H1 (cell line): ENCODE results near the gene PLD5. TPM values are rescaled to one million over a fixed set of nuclear protein-coding genes. Genes with fewer than 3 reads are reported as not detected.

ENCODE experiments used
- CTCF ChIA-PET: fragments of 300-600 bp; sonication (Branson Sonifier 250); formaldehyde crosslinking; loops from one replicate; lab custom pipeline; 2021; ENCODE audit not compliant: partially characterized antibody; lab: Charles Lee
- POLR2A ChIA-PET: fragments of 300-600 bp; sonication (Branson Sonifier 250); formaldehyde crosslinking; loops from one replicate; lab custom pipeline; 2021; ENCODE audit warnings: inconsistent platforms; ENCODE audit not compliant: partially characterized antibody; lab: Charles Lee
- DNase-seq, 2 experiments: peaks; one replicate each; pipeline versions ENCODE4 v3.0.0 to v3.0.0-alpha.2; 2010 to 2022; ENCODE audit warnings: low spot score in 2 of 2, low read depth in 1 of 2, mixed read lengths in 1 of 2
- FAIRE-seq: peaks from 2 replicates; lab custom pipeline; 2011; peaks lifted over from hg19 to GRCh38; lab: Jason Lieb, UNC
- H2AFZ ChIP-seq: 2 replicates; pipeline ENCODE4 v1.8.1; 2012; ENCODE audit warnings: low read length, inconsistent platforms
- H2AK5ac ChIP-seq: 2 replicates; pipeline ENCODE4 v1.6.1; 2013; ENCODE audit warnings: low read depth, low read length
- H2BK120ac ChIP-seq: replicated peaks from 2 replicates; pipeline ENCODE3; 2013; ENCODE audit warnings: low read depth, low read length, inconsistent platforms
- H2BK12ac ChIP-seq: 2 replicates; pipeline ENCODE4 v1.6.1; 2013; ENCODE audit warnings: low read depth, low read length
- H2BK15ac ChIP-seq: 2 replicates; pipeline ENCODE4 v1.6.1; 2013; ENCODE audit warnings: low read length
- H2BK20ac ChIP-seq: 2 replicates; pipeline ENCODE4 v1.6.1; 2013; ENCODE audit warnings: low read length
- H2BK5ac ChIP-seq: 2 replicates; pipeline ENCODE4 v1.6.1; 2013; ENCODE audit warnings: low read depth, low read length
- H3K14ac ChIP-seq: 2 replicates; pipeline ENCODE4 v1.6.1; 2013; ENCODE audit warnings: inconsistent platforms; ENCODE audit not compliant: insufficient read length
- H3K18ac ChIP-seq: 2 replicates; pipeline ENCODE4 v1.6.1; 2013; ENCODE audit warnings: low read length; ENCODE audit errors: extremely low read depth
- H3K23ac ChIP-seq: 2 replicates; pipeline ENCODE4 v1.6.1; 2013; ENCODE audit warnings: inconsistent platforms; ENCODE audit not compliant: insufficient read length
- H3K23me2 ChIP-seq: 2 replicates; pipeline ENCODE4 v1.6.1; 2013; ENCODE audit warnings: low read depth, low read length
- H3K27ac ChIP-seq: 2 replicates; pipeline ENCODE4 v1.6.1; 2011; ENCODE audit warnings: low read depth, low read length, inconsistent platforms
- H3K27me3 ChIP-seq, 4 experiments: replicated peaks in 1 of 4; 1 replicate in 1 of 4; 2 replicates in 3 of 4; pipeline versions ENCODE4 v1.6.1 to v1.8.1; 2011 to 2013; ENCODE audit warnings: low read length in 3 of 4, mild to moderate bottlenecking in 3 of 4, inconsistent platforms in 2 of 4, mixed read lengths in 2 of 4, moderate library complexity in 1 of 4; ENCODE audit not compliant: control insufficient read depth in 3 of 4, insufficient read depth in 3 of 4; ENCODE audit errors: extremely low read depth in 1 of 4
- H3K36me3 ChIP-seq, 4 experiments: 2 replicates each; pipeline versions ENCODE4 v1.6.1 to v1.8.1; 2011 to 2013; ENCODE audit warnings: mild to moderate bottlenecking in 4 of 4, low read length in 3 of 4, moderate library complexity in 2 of 4, control low read depth in 1 of 4, inconsistent platforms in 1 of 4; ENCODE audit not compliant: insufficient read depth in 4 of 4, control insufficient read depth in 2 of 4
- H3K4ac ChIP-seq: replicated peaks from 2 replicates; pipeline ENCODE3; 2013; ENCODE audit warnings: low read length, low read depth, mixed read lengths, inconsistent platforms; ENCODE audit not compliant: insufficient read length
- H3K4me1 ChIP-seq, 4 experiments: replicated peaks in 1 of 4; 1 replicate in 1 of 4; 2 replicates in 3 of 4; pipeline versions ENCODE4 v1.6.1 to v1.8.1; 2011 to 2013; ENCODE audit warnings: low read length in 3 of 4, inconsistent platforms in 2 of 4, mixed read lengths in 1 of 4; ENCODE audit not compliant: insufficient read depth in 4 of 4, control insufficient read depth in 3 of 4
- H3K4me2 ChIP-seq, 2 experiments: 2 replicates each; pipeline versions ENCODE4 v1.6.1 to v1.8.1; 2011 to 2013; ENCODE audit warnings: low read depth in 2 of 2, low read length in 2 of 2, control low read depth in 1 of 2, inconsistent platforms in 1 of 2, mild to moderate bottlenecking in 1 of 2; ENCODE audit not compliant: insufficient read depth in 1 of 2
- H3K4me3 ChIP-seq, 4 experiments: fragments of 200-600, 300-600 bp in 1 of 4; sonication (generic), shearing (Covaris generic), sonication (Bioruptor Twin) in 1 of 4; 2 replicates each; pipeline versions ENCODE4 v1.5.1 to v1.8.1; 2011 to 2016; ENCODE audit warnings: low read length in 4 of 4, low read depth in 3 of 4, control low read depth in 2 of 4, inconsistent platforms in 2 of 4, mild to moderate bottlenecking in 2 of 4, mixed read lengths in 1 of 4, moderate library complexity in 1 of 4; ENCODE audit not compliant: insufficient read depth in 2 of 4; ENCODE audit errors: extremely low read depth in 1 of 4
- H3K56ac ChIP-seq: replicated peaks from 2 replicates; pipeline ENCODE3; 2013; ENCODE audit warnings: low read depth, mild to moderate bottlenecking, mixed read lengths, low read length, inconsistent platforms; ENCODE audit not compliant: insufficient read length
- H3K79me1 ChIP-seq: 2 replicates; pipeline ENCODE4 v1.6.1; 2013; ENCODE audit warnings: low read depth, low read length, control low read depth
- H3K79me2 ChIP-seq, 2 experiments: 2 replicates each; pipeline versions ENCODE4 v1.6.1 to v1.8.1; 2012 to 2013; ENCODE audit warnings: low read length in 2 of 2, mild to moderate bottlenecking in 2 of 2, inconsistent platforms in 1 of 2; ENCODE audit not compliant: insufficient read depth in 2 of 2, control insufficient read depth in 1 of 2
- H3K9ac ChIP-seq, 4 experiments: replicated peaks in 1 of 4; 1 replicate in 1 of 4; 2 replicates in 3 of 4; pipeline versions ENCODE4 v1.6.1 to v1.8.1; 2011 to 2013; ENCODE audit warnings: low read depth in 3 of 4, low read length in 3 of 4, control low read depth in 2 of 4, mild to moderate bottlenecking in 2 of 4, moderate library complexity in 2 of 4, inconsistent platforms in 1 of 4; ENCODE audit errors: extremely low read depth in 1 of 4
- H3K9me3 ChIP-seq, 2 experiments: 2 replicates each; pipeline versions ENCODE4 v1.6.1 to v1.8.1; 2012 to 2013; ENCODE audit warnings: mild to moderate bottlenecking in 2 of 2, moderate library complexity in 2 of 2, control low read depth in 1 of 2, inconsistent platforms in 1 of 2, low read depth in 1 of 2, low read length in 1 of 2, mixed read lengths in 1 of 2; ENCODE audit not compliant: insufficient read depth in 2 of 2
- H4K20me1 ChIP-seq, 2 experiments: replicated peaks in 1 of 2; 2 replicates each; pipeline versions ENCODE3 to v1.8.1; 2011 to 2013; ENCODE audit warnings: inconsistent platforms in 2 of 2, low read length in 2 of 2, mild to moderate bottlenecking in 1 of 2; ENCODE audit not compliant: insufficient read depth in 2 of 2, control insufficient read depth in 1 of 2
- H4K5ac ChIP-seq: 2 replicates; pipeline ENCODE4 v1.6.1; 2013; ENCODE audit warnings: low read length, low read depth, mixed read lengths, inconsistent platforms; ENCODE audit not compliant: insufficient read length
- H4K8ac ChIP-seq: 2 replicates; pipeline ENCODE4 v1.8.0; 2013; ENCODE audit warnings: mild to moderate bottlenecking, moderate library complexity, low read length, inconsistent platforms; ENCODE audit not compliant: insufficient read depth; ENCODE audit errors: extremely low read depth
- H4K91ac ChIP-seq: replicated peaks from 2 replicates; pipeline ENCODE3; 2013; ENCODE audit warnings: low read length, mixed read lengths, inconsistent platforms; ENCODE audit not compliant: insufficient read length
- ATF3 ChIP-seq: IDR thresholded peaks from 2 replicates; pipeline ENCODE4 v1.6.1; 2011; ENCODE audit warnings: low read depth, mild to moderate bottlenecking, low read length; ENCODE audit not compliant: insufficient read depth
- CEBPB ChIP-seq: IDR thresholded peaks from 2 replicates; pipeline ENCODE4 v1.6.1; 2012; ENCODE audit warnings: low read depth, low read length
- CHD2 ChIP-seq: IDR thresholded peaks from 2 replicates; pipeline ENCODE4 v1.6.1; 2012; ENCODE audit warnings: low read length, improper control_type of control experiment
- GTF2F1 ChIP-seq: IDR thresholded peaks from 2 replicates; pipeline ENCODE4 v1.6.1; 2012; ENCODE audit warnings: low read depth, low read length, improper control_type of control experiment, borderline replicate concordance
- HDAC2 ChIP-seq, 2 experiments: fragments of 300-600 bp in 1 of 2; sonication (generic) in 1 of 2; IDR thresholded peaks; 2 replicates each; pipeline ENCODE4 v1.6.1; 2011 to 2012; ENCODE audit warnings: low read depth in 2 of 2, low read length in 2 of 2, mild to moderate bottlenecking in 2 of 2, moderate library complexity in 2 of 2, borderline replicate concordance in 1 of 2, inconsistent platforms in 1 of 2
- KDM1A ChIP-seq: fragments of 200-600, 300-600 bp; sonication (generic); IDR thresholded peaks from 2 replicates; pipeline ENCODE4 v1.7.1; 2016; ENCODE audit warnings: mild to moderate bottlenecking, low read length, borderline replicate concordance
- KDM5A ChIP-seq: fragments of 200-600 bp; IDR thresholded peaks from 2 replicates; pipeline ENCODE4 v1.7.1; 2012; ENCODE audit warnings: mild to moderate bottlenecking, low read length, inconsistent platforms, mixed read lengths
- MAFK ChIP-seq: IDR thresholded peaks from 2 replicates; pipeline ENCODE4 v1.6.1; 2012; ENCODE audit warnings: low read depth, mild to moderate bottlenecking, improper control_type of control experiment, low read length
- POLR2AphosphoS5 ChIP-seq: IDR thresholded peaks from 2 replicates; pipeline ENCODE4 v1.6.1; 2011; ENCODE audit warnings: low read depth, low read length
- RAD21 ChIP-seq, 2 experiments: IDR thresholded peaks in 1 of 2; conservative IDR thresholded peaks in 1 of 2; 2 replicates each; pipeline ENCODE4 v1.6.1; 2011; ENCODE audit warnings: low read depth in 2 of 2, low read length in 2 of 2, improper control_type of control experiment in 1 of 2, inconsistent platforms in 1 of 2, mild to moderate bottlenecking in 1 of 2, moderate library complexity in 1 of 2
- RFX5 ChIP-seq: IDR thresholded peaks from 2 replicates; pipeline ENCODE4 v1.6.1; 2011; ENCODE audit warnings: low read depth, low read length, improper control_type of control experiment, borderline replicate concordance
- SIN3A ChIP-seq, 2 experiments: IDR thresholded peaks in 1 of 2; conservative IDR thresholded peaks in 1 of 2; 2 replicates each; pipeline ENCODE4 v1.6.1; 2011 to 2012; ENCODE audit warnings: low read length in 2 of 2, improper control_type of control experiment in 1 of 2, low read depth in 1 of 2, mild to moderate bottlenecking in 1 of 2
- TCF12 ChIP-seq: IDR thresholded peaks from 2 replicates; pipeline ENCODE4 v1.6.1; 2011; ENCODE audit warnings: low read depth, mild to moderate bottlenecking, low read length
- WGBS, 2 experiments: shearing (Covaris generic) in 1 of 2; methylation state at CpG; one replicate each; pipeline versions ENCODE4 v1.1.6 to v1.1.7; 2013 to 2015; ENCODE audit warnings: low lambda C conversion rate in 2 of 2, mixed read lengths in 2 of 2, inconsistent platforms in 1 of 2, low coverage in 1 of 2, missing lambda C conversion rate in 1 of 2; ENCODE audit not compliant: insufficient replicate concordance in 2 of 2, insufficient coverage in 1 of 2, insufficient read length in 1 of 2; ENCODE audit errors: extremely low coverage in 1 of 2, missing lambda C conversion rate in 1 of 2; 5-methylcytosine and 5-hydroxymethylcytosine counted together
- polyA plus RNA-seq, 7 experiments: library from polyadenylated mRNA; depleted of rRNA in 3 of 7; stranded (reverse) in 5 of 7; unstranded in 2 of 7; fragments of >200 nt in 5 of 7; fragments of 200-250 nt in 2 of 7; gene quantifications; 1 replicate in 5 of 7; 2 replicates in 1 of 7; 4 replicates in 1 of 7; pipeline versions ENCODE4 v1.2.1 to v1.2.3, GENCODE V29; 2011 to 2013; ENCODE audit warnings: missing spikeins in 2 of 7, mixed read lengths in 2 of 7
- total RNA-seq: library from RNA; stranded (reverse); fragmentation: NEBNext Ultra II Directional; extraction: Animal tissue kit (Norgen Biotek cat#: 25700); gene quantifications from 2 replicates; pipeline ENCODE4 v1.2.1, GENCODE V29; 2021

Gene PLD5
- total and polyA plus RNA-seq, 2 of the 8 experiments (the other 6 are each of a cell fraction or from before 2014, with no cell fraction given) = 0.86 to 8.5 TPM

GRCh38 chr1:242515555-242515954 is 8.9 kb downstream of the PLD5 start:
- Histone ChIP-seq H4K91ac (no peak overlapping the region), H3K23me2 (no peaks in the 10 kb centered on the region), H2BK5ac (no peak overlapping the region), H2BK12ac (no peak overlapping the region), H4K20me1 (no peaks in the 10 kb centered on the region), H3K14ac (no peak overlapping the region), H2AK5ac (no peak overlapping the region), H4K8ac (no peak overlapping the region), H2BK15ac (no peak overlapping the region), H3K56ac (no peak overlapping the region), H3K27me3 (no peaks in the 10 kb centered on the region), H3K9ac (no peak overlapping the region), H3K4me2 (no peak overlapping the region), H3K18ac (no peak overlapping the region), H3K4me3 (no peak overlapping the region), H3K9me3 (peaks cover 0 to 4% of the 10 kb centered on the region in 2 experiments; a peak in 1 of 4 replicates), H3K23ac (no peak overlapping the region), H4K5ac (no peak overlapping the region), H3K4me1 (peaks cover 0 to 3% (median 1%) of the 10 kb centered on the region in 4 experiments; a peak in 2 of 7 replicates), H2AFZ (no peak overlapping the region), H3K36me3 (no peaks in the 10 kb centered on the region; a peak in 1 of 8 replicates), H3K27ac (no peak overlapping the region), H2BK120ac (no peak overlapping the region), H3K79me2 (0 out of 4 replicates have a peak, but pooled peaks cover 0 to 3% of the 10 kb centered on the region in 2 experiments), H3K79me1 (0 out of 2 replicates have a peak, but pooled peaks cover 2% of the 10 kb centered on the region), H2BK20ac (no peak overlapping the region), H3K4ac (no peak overlapping the region)
- POLR2A ChIA-PET = interaction anchor here (1.4 kb wide), 1 partner anchor 8 kb away, joined by 4 read pairs; no protein-coding TSS in a partner anchor
- WGBS, 2 experiments = 84% methylated on average over 2 of the region's 2 CpGs; no CpG with 5 or more reads in 1 of the 2 experiments
- no peak for FAIRE-seq
- CTCF ChIA-PET = interaction anchor here (0.8 to 1.1 kb wide), 2 partner anchors 7 to 11 kb away, joined by 3 read pairs; no protein-coding TSS in a partner anchor
- no peak for DNase-seq
- no peak for TF ChIP-seq CEBPB
- no peak for TF ChIP-seq MAFK
- no peak for TF ChIP-seq TCF12
- TF ChIP-seq RFX5 = no peak
- no peak for TF ChIP-seq POLR2AphosphoS5
- TF ChIP-seq CHD2 = no peak
- TF ChIP-seq ATF3 = no peak
- TF ChIP-seq RAD21 (IDR thresholded peaks at IDR 0.05 in 1 of 2, conservative IDR thresholded peaks at IDR 0.05 in 1 of 2; ENCODE audit: low read depth in 2 of 2, low read length in 2 of 2) = no peak
- no peak for TF ChIP-seq KDM1A
- no peak for TF ChIP-seq SIN3A (conservative IDR thresholded peaks at IDR 0.05 in 1 of 2, IDR thresholded peaks at IDR 0.05 in 1 of 2; ENCODE audit: low read depth in 1 of 2, low read length in 2 of 2)
- TF ChIP-seq KDM5A = no peak
- TF ChIP-seq HDAC2 (IDR thresholded peaks at IDR 0.05; ENCODE audit: borderline replicate concordance in 1 of 2, low read depth in 2 of 2, low read length in 2 of 2) = no peak
- no peak for TF ChIP-seq GTF2F1
